Endothelial cell of umbilical vein (primary cell): ENCODE data around the gene ZBTB7B. TPM values are rescaled to one million over a fixed set of nuclear protein-coding genes. Genes with fewer than 3 reads are reported as not detected.

Experiments
- BruUV-seq: library from RNA; stranded (reverse); fragments of 400-500 nt; replicated peaks from 2 replicates; lab custom pipeline; 2021; lab: Mats Ljungman, UMichigan
- CTCF ChIA-PET: fragments of 300-600, 350-600 bp; sonication (Branson Sonifier 250); formaldehyde crosslinking; loops from one replicate; lab custom pipeline; 2021; ENCODE audit warnings: antibody characterized with exemption, inconsistent platforms; lab: Charles Lee
- POLR2A ChIA-PET: fragments of 300-600, 350-600 bp; sonication (Branson Sonifier 250); formaldehyde crosslinking; loops from one replicate; lab custom pipeline; 2021; ENCODE audit warnings: antibody characterized with exemption, inconsistent platforms; lab: Charles Lee
- DNase-seq: peaks from one replicate; pipeline ENCODE4 v3.0.0-alpha.2; 2011; ENCODE audit warnings: low read depth, low spot score
- FAIRE-seq: peaks from 2 replicates; lab custom pipeline; 2011; peaks lifted over from hg19 to GRCh38; lab: Jason Lieb, UNC
- H2AFZ ChIP-seq: 2 replicates; pipeline ENCODE4 v1.6.0; 2012; ENCODE audit warnings: low read depth, low read length, control low read depth, inconsistent platforms
- H3K27ac ChIP-seq: 2 replicates; pipeline ENCODE4 v1.5.1; 2011; ENCODE audit warnings: low read depth, mild to moderate bottlenecking, control low read depth, low read length, moderate library complexity; ENCODE audit not compliant: insufficient read depth
- H3K27me3 ChIP-seq, 2 experiments: 2 replicates each; pipeline versions ENCODE4 v1.6.0 to v1.6.1; 2011; ENCODE audit warnings: low read length in 2 of 2, mixed read lengths in 1 of 2; ENCODE audit not compliant: control insufficient read depth in 2 of 2, insufficient read depth in 2 of 2
- H3K36me3 ChIP-seq, 2 experiments: 2 replicates in 1 of 2; 3 replicates in 1 of 2; pipeline ENCODE4 v1.5.1; 2011; ENCODE audit warnings: low read length in 2 of 2, mild to moderate bottlenecking in 1 of 2, moderate library complexity in 1 of 2; ENCODE audit not compliant: control insufficient read depth in 2 of 2, insufficient read depth in 2 of 2; ENCODE audit errors: extremely low read depth in 1 of 2
- H3K4me1 ChIP-seq: 3 replicates; pipeline ENCODE4 v1.5.1; 2011; ENCODE audit warnings: mild to moderate bottlenecking, low read length; ENCODE audit not compliant: control insufficient read depth, insufficient read depth; ENCODE audit errors: extremely low read depth
- H3K4me2 ChIP-seq: 2 replicates; pipeline ENCODE4 v1.6.1; 2011; ENCODE audit warnings: low read length, control low read depth, mixed read lengths; ENCODE audit not compliant: insufficient read depth
- H3K4me3 ChIP-seq, 3 experiments: fragments of 200-600 bp in 1 of 3; sonication (generic), shearing (Covaris generic) in 1 of 3; replicated peaks in 1 of 3; 2 replicates each; pipeline ENCODE4 v1.5.1; 2011 to 2016; ENCODE audit warnings: control low read depth in 3 of 3, low read length in 3 of 3, mild to moderate bottlenecking in 2 of 3, inconsistent platforms in 1 of 3, low read depth in 1 of 3, moderate library complexity in 1 of 3; ENCODE audit not compliant: insufficient read depth in 1 of 3
- H3K79me2 ChIP-seq: 2 replicates; pipeline ENCODE4 v1.6.0; 2012; ENCODE audit warnings: low read length, inconsistent platforms; ENCODE audit not compliant: control insufficient read depth, insufficient read depth
- H3K9ac ChIP-seq: replicated peaks from 2 replicates; pipeline ENCODE3; 2011; ENCODE audit warnings: low read length, control low read depth; ENCODE audit not compliant: insufficient read depth; ENCODE audit errors: extremely low read depth
- H3K9me1 ChIP-seq: replicated peaks from 3 replicates; pipeline ENCODE4 v1.6.0; 2011; ENCODE audit warnings: mild to moderate bottlenecking, low read length; ENCODE audit not compliant: control insufficient read depth, insufficient read depth; ENCODE audit errors: extremely low read depth
- H3K9me3 ChIP-seq: replicated peaks from 2 replicates; pipeline ENCODE4 v1.5.1; 2012; ENCODE audit warnings: low read length, inconsistent platforms; ENCODE audit not compliant: control insufficient read depth, insufficient read depth
- H4K20me1 ChIP-seq: replicated peaks from 2 replicates; pipeline ENCODE3; 2011; ENCODE audit warnings: mild to moderate bottlenecking, low read length; ENCODE audit not compliant: control insufficient read depth, insufficient read depth; ENCODE audit errors: extremely low read depth
- FOS ChIP-seq: IDR thresholded peaks from 2 replicates; pipeline ENCODE4 v1.6.1; 2011; ENCODE audit warnings: mild to moderate bottlenecking, low read length, moderate library complexity, borderline replicate concordance; ENCODE audit not compliant: insufficient read depth
- JUN ChIP-seq: IDR thresholded peaks from 2 replicates; pipeline ENCODE4 v1.6.1; 2011; ENCODE audit warnings: borderline replicate concordance, low read depth; ENCODE audit not compliant: insufficient read length, insufficient read depth
- POLR2A ChIP-seq: IDR thresholded peaks from 2 replicates; pipeline ENCODE4 v1.6.1; 2012; ENCODE audit warnings: low read depth, mild to moderate bottlenecking, control low read depth, low read length
- POLR2AphosphoS5 ChIP-seq: IDR thresholded peaks from 2 replicates; pipeline ENCODE4 v1.6.1; 2012; ENCODE audit warnings: low read depth, mild to moderate bottlenecking, control low read depth, low read length, moderate library complexity; ENCODE audit not compliant: insufficient read depth
- dilution Hi-C: fragments of 300-500 bp; cut with MboI; formaldehyde crosslinking; loops from one replicate; pipeline ENCODE4 v1.15.0; 2019; ENCODE audit warnings: low sequenced_read_pairs; ENCODE audit not compliant: extremely low pct_ligation_motif_present
- intact Hi-C: fragments of 100-400 bp; cut with micrococcal nuclease; formaldehyde crosslinking; loops from one replicate; pipeline ENCODE4 v1.10.0; 2022
- polyA plus RNA-seq, 4 experiments: library from polyadenylated mRNA; depleted of rRNA in 3 of 4; stranded (reverse) in 3 of 4; unstranded in 1 of 4; fragments of >200 nt; gene quantifications; 2 replicates each; pipeline versions ENCODE4 v1.2.1 to v1.2.3, GENCODE V29; 2011 to 2012; ENCODE audit warnings: missing spikeins in 1 of 4
- total RNA-seq: library from RNA; stranded (reverse); gene quantifications from 2 replicates; pipeline ENCODE4 v1.2.3, GENCODE V29; 2021

The ZBTB7B gene
- total and polyA plus RNA-seq, 2 donors (not counting 3 experiments of a cell fraction or from before 2014, with no cell fraction given): 20.0 to 26.2 TPM

DNA sequence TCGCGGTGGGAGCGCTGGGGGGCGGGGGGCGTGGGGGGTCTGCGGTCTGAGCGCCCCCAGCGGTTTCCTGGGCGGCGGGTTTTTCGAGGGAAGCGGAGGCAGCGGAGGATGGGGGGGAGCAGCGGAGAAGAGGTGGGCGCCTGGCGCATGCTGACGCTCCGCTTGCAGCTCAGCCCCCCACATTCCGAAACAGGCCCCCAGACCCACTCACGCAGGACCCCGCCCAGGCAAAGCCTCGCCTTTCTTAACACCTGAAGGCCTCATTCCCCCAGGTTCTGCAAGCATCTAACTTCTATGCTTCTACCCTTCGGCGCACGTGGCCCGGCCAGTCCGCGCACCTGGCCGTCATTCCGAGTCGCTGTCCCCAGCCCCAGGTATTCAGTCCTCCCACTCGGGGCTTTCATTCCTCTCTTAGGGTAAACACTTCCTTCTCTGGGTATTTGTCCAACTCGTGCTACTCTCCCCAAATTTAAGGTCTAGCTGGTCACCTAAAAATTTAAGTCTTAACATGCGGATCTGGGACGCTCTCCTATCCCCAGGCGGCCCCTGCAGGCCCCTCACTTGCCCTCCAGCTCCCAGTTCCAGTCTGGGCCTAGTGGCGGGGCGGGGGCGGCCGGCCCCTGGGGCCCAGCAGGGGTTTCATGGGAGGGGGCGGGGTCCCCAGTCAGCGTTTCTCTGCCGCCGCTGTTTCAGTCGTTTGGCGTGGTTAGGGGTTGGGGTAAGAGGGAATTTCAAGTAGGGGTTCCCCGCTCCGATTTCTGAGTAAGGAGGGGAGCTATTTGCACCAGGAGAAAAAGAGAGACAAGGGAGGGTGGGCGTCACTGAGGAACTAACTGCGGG is 2.8 kb upstream of the ZBTB7B start:
- intact Hi-C loops (loop anchor here (1.0 to 5.0 kb wide), 3 partner anchors 38 to 442 kb away; partner anchors contain the start of genes PYGO2 and UBE2Q1), dilution Hi-C loops (no loop called here)
- ChIA-PET POLR2A (interaction anchor here (0.9 to 1.4 kb wide), 3 partner anchors 38 to 62 kb away, joined by 3 read pairs; partner anchors contain the start of genes PBXIP1 and PYGO2), CTCF (interaction anchor here (0.8 to 6.5 kb wide), 22 partner anchors 10 to 440 kb away, joined by 3 to 87 read pairs (median 5); partner anchors contain the start of genes ADAM15, CKS1B, PBXIP1 and PMVK)
- Histone ChIP-seq H3K4me2 (peak overlapping the region; percentile 38), H3K36me3 (no peaks in the 10 kb centered on the region), H3K9me3 (no peaks in the 10 kb centered on the region), H3K4me1 (peaks cover 20% of the 10 kb centered on the region), H3K27me3 (no peaks in the 10 kb centered on the region), H3K9ac (no peak overlapping the region), H4K20me1 (no peaks in the 10 kb centered on the region), H3K9me1 (no peaks in the 10 kb centered on the region), H2AFZ (peak overlapping the region; percentile 53), H3K4me3 (peak overlapping the region in 1 of 3 experiments; percentile 94), H3K27ac (no peak overlapping the region), H3K79me2 (peaks cover 8% of the 10 kb centered on the region)
- no peak for TF ChIP-seq JUN
- TF ChIP-seq FOS: no peak
- no peak for TF ChIP-seq POLR2AphosphoS5
- BruUV-seq: no TSS peak
- FAIRE-seq: no peak
- peak; percentile 31 for DNase-seq

DNA sequence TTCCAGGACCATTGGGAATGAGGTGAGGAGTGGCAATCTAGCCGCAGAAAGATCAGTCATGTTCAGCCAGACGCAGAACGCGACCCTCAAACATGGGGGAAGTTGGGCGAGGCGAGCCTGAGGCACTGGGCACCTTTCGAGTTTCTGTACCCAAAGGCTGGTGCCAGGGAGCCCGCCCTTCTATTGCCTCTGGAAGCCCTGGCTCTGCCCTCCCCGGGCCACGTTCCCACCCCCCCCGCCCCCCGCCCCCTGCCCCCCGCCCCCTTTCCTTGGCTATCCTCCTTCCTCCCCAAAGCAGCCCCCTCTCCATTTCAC is 2.2 kb upstream of the ZBTB7B start:
- peak overlapping the region; percentile 39 for H2AFZ ChIP-seq

More for the DNA sequence above, 2.2 kb upstream of the ZBTB7B start:
- Histone ChIP-seq H3K36me3 (no peaks in the 10 kb centered on the region), H3K9me3 (no peaks in the 10 kb centered on the region), H3K4me3 (peak overlapping the region in 1 of 3 experiments; percentile 94), H3K9ac (no peak overlapping the region), H3K9me1 (no peaks in the 10 kb centered on the region), H3K79me2 (peaks cover 9% of the 10 kb centered on the region), H3K27ac (no peak overlapping the region), H3K27me3 (no peaks in the 10 kb centered on the region), H4K20me1 (no peaks in the 10 kb centered on the region), H3K4me2 (peak overlapping the region; percentile 38), H3K4me1 (peaks cover 23% of the 10 kb centered on the region)
- dilution Hi-C loops (no loop called here), intact Hi-C loops (loop anchor here (5.0 kb wide), 1 partner anchor 443 kb away; the partner anchor contains the start of gene UBE2Q1)
- no TSS peak for BruUV-seq
- DNase-seq (no peak), FAIRE-seq (peak; percentile 12)
- CTCF ChIA-PET: interaction anchor here (1.3 to 6.5 kb wide), 8 partner anchors 14 to 63 kb away, joined by 3 to 87 read pairs (median 12); partner anchors contain the start of genes ADAM15, CKS1B, PMVK and PYGO2
- POLR2A ChIA-PET: no interaction called here
- no peak for TF ChIP-seq POLR2A
- TF ChIP-seq FOS: no peak
- no peak for TF ChIP-seq POLR2AphosphoS5
- TF ChIP-seq JUN: no peak
